Hematopoietic multipotent progenitor cell treated with erythropoietin and hydrocortisone succinate and interleukin-3 and kit ligand, for 4 days (in vitro differentiated cells): ENCODE measurements around the gene HECW1.

Source experiments
- DNase-seq: peaks from one replicate; pipeline ENCODE4 v3.0.0-alpha.2; 2015

The HECW1 gene

GRCh38 chr7:43511769-43512515, 399.5 kb downstream of the HECW1 start:
- no peak for DNase-seq

DNA sequence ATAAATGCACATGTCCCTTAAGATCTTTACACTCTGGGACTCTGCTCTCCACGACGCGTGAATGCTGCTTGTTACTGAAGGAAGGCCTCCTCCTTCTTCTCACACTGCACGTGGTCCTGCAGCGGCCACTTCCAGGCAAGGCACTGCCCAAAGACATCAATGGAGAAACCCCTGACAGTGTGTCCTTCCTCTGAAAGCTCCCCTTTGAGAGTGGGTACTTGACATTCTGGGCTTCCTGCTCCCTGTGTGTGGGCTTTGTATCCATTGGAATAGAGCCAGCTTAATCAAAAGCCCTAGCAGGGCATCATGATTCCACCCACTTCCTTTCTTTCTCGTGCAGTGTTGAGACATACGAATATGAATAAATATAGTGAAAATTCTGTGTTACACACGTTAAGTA, 400.8 kb downstream of the HECW1 start:
- DNase-seq, result peak; percentile 28

DNA sequence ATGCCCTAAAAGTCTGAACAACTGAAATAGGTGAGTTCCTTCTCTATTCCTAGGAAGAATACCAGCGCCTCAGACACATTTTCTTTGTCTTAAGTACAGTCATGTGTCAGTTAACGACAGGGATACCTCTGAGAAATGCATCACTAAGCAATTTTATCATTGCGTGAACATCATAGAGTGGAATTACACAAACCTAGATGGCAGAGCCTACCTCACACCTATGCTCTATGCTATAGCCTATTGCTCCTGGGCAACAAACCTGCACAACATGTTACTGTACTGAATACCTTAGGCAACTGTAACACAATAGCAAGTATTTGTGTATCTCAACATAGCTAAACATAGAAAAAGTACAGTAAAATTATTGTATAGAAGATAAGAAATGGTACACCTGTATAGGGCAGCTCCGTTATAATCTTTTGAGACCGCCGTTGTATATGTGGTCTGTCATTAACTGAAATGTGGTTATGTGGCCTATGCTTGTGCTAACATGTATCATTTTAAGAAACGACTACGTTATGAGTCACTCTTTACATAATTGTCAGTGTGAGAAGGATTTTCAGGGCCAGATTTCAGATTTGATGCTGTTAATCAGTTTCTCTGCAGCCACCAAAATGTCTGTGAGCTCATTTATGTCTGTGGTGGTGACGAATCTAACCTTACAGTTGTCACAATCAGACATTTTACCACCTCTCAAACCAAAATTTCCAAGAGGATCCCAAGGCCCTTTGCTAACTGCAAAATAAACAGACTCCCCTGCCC, 404.3 kb downstream of the HECW1 start:
- DNase-seq, result peak; percentile 15

DNA sequence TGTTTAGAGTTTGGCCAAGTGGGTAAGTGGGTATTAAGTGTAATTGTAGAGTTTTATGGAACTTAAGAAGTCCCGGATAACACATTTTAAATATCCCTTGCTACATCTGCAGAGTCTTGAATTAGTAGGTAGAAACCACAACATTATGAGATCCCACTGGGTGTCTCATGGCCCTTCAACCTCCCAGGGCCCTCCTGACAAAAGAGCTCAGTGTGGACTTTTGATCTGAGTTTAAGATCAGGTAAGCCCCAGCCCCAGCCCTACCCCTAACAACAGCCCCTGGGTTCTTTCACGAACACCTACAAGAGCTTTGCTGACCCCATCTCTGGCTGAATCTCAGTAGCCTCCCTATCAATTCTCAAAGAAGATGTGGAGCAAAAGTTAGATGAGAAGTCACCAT, 405.0 kb downstream of the HECW1 start:
- DNase-seq, result no peak

- DNase-seq, result no peak
Measured at GRCh38 chr7:43520201-43520600, 407.8 kb downstream of the HECW1 start.

- no peak for DNase-seq
Measured at GRCh38 chr7:43522406-43523156, 410.1 kb downstream of the HECW1 start.

GRCh38 chr7:43528576-43529354, 416.3 kb downstream of the HECW1 start:
- no peak for DNase-seq

- DNase-seq, result no peak
Measured at GRCh38 chr7:43530553-43531410, 418.3 kb downstream of the HECW1 start.

DNA sequence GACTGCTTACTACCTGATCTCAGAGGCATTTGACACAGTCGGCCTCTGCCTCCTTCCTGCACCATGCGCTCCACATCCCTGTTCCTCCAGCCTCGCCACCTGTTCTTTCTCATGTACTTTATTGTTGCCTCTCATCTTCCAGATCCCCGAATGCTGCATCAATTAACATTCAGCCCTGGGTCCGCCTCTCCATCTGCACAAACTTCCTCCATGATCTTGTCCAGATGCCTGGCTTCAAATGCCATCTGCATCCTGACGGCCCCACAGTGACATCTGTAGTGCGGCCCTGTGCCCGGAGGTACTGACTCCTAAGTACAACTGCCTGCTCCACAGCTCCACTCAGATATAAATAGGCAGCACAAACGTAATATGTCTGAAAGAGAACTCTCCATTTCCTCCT, 419.3 kb downstream of the HECW1 start:
- DNase-seq, result no peak

DNA sequence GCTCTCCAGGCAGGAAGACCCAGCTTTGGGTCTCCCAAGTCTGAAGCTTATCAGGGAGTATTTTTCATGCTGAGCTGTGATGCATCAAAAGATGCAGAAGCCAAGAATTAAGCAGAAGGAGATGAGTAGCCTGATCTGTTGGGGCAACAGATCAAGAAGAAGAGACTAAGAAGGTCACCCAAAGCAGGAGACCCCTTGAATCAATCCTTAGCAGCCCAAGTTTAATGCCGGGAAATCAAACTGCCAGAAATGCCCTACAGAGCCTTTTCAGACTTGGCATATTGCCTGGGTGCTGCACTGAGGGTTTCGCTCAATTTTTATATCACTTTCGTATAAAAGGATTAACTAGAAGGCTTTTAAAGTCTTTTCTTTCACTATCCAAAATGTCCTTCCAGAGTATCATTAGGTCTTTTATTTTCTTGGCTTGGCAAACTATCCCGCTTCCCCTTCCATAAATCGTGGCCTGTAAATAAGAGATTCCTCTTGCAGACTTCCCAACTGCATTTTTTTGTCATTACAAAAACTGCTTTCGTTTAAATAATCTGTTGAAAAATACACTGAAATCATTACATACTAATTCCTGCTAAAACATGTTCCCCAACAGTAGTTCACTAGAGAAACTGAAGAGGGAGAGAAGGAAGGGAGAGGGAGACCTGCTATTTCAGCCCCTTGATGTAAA, 421.5 kb downstream of the HECW1 start:
- no peak for DNase-seq

- DNase-seq, result no peak
Measured at GRCh38 chr7:43535031-43535451, 422.6 kb downstream of the HECW1 start.

- DNase-seq, result no peak
Measured at GRCh38 chr7:43535810-43536585, 423.6 kb downstream of the HECW1 start.

DNA sequence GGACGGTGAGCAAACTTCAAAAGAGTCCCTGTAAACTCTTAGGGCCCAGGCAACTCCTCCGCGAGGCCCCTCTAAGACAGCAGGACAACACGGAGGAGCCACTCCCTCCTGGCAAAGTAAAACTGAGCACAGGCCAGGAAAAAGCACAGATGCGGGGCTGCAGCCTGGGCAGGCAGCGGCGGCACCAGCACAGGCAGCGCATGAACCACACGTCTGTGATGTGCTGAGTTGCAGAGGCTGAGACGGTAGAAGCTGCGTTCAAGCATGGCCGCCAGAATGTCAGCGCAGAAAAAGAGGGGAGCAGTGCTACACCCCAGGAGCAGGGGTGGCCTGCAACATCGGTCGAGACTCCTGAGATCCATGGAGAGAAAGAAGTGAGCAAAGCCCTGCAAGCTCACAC, 424.3 kb downstream of the HECW1 start:
- DNase-seq, result no peak

GRCh38 chr7:43537765-43538403, 425.4 kb downstream of the HECW1 start:
- no peak for DNase-seq

GRCh38 chr7:43538404-43538771, 425.9 kb downstream of the HECW1 start:
- DNase-seq, result no peak

DNA sequence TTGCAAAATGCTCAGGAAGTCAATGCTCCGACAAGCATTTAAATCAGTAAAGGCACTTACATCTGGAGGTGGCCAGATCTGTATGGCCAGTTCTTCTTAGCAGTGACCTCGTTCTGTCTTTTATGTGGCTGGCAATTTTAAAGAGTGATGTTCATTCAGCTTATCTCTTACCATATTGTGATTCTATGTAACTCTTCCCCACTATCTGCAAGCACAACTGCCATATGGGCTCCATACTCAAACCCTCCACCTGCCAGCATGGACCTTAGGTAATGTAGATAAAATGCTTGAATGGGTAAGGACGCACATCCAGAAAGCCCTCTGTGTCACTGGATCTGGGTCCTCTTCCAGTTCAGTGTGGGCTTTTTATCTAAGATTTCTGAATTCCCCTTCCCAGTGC, 428.0 kb downstream of the HECW1 start:
- peak; percentile 38 for DNase-seq

- DNase-seq, result no peak
Measured at GRCh38 chr7:43542716-43543115, 430.3 kb downstream of the HECW1 start.

- no peak for DNase-seq
Measured at GRCh38 chr7:43546231-43546630, 433.8 kb downstream of the HECW1 start.

DNA sequence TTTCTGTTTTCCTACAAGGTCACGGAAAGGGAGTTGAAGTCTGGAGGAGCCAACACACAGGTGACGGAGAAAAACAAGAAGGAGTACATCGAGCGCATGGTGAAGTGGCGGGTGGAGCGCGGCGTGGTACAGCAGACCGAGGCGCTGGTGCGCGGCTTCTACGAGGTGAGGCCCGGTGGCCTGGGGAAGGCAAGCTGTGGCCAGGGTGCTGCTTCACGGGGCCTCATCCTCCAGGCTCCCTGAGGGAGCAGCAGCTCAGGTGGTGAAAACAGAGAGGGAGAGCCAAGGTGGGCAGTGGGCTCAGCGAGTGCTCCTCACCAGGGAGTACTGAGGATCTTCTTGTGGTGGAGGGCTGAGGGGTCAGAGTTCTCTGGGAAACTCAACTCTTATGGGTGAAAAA, 438.0 kb downstream of the HECW1 start:
- no peak for DNase-seq

- DNase-seq, result no peak
Measured at GRCh38 chr7:43552122-43552521, 439.7 kb downstream of the HECW1 start.
